RWPE1 (cell line): ENCODE measurements around the gene ZNF654.
A peak's percentile ranks its signal among the peaks of the same experiment; 100 is the strongest.
"Not testable (repeated sequence)": the region's sequence is repeated elsewhere in the genome, so short reads cannot be mapped to it uniquely, and the experiment has no call there.

Experiments
- CTCF ChIA-PET: fragments of 350-600 bp; sonication (Branson Sonifier 250); formaldehyde crosslinking; extraction: SDS; loops from one replicate; lab custom pipeline; 2021; lab: Yijun Ruan, JAX
- POLR2A ChIA-PET: fragments of 400-600 bp; formaldehyde crosslinking; extraction: SDS; loops from one replicate; lab custom pipeline; 2020; ENCODE audit warnings: antibody characterized with exemption; ENCODE audit not compliant: low non-redundant PET; lab: Yijun Ruan, JAX
- DNase-seq: peaks from one replicate; pipeline ENCODE4 v3.0.0; 2012; ENCODE audit warnings: low spot score
- H3K27ac ChIP-seq: fragments of 450-650 bp; 2 replicates; pipeline ENCODE4 v1.5.1; 2017
- CTCF ChIP-seq: fragments of 450-650 bp; conservative IDR thresholded peaks from 2 replicates; pipeline ENCODE4 v1.5.1; 2017; ENCODE audit warnings: low read depth, mild to moderate bottlenecking

The ZNF654 gene

GRCh38 chr3:88058581-88059379 lies at the start of gene ZNF654, which contains the start of gene CGGBP1:
ZNF654 (plus strand) TSS chr3:88059255; CDS start chr3:88059320, 65 bp downstream.
CGGBP1 (minus strand) TSS chr3:88059005; CDS start chr3:88055976, 3,029 bp downstream.
- ChIA-PET POLR2A (no interaction called here), CTCF (interaction anchor here (0.6 to 0.7 kb wide), 2 partner anchors 165 to 548 kb away, joined by 3 read pairs; no protein-coding TSS in a partner anchor)
- no peak for TF ChIP-seq CTCF

GRCh38 chr3:88010810-88011209 lies 48.2 kb upstream of the ZNF654 start:
- POLR2A ChIA-PET = no interaction called here
- H3K27ac ChIP-seq = no peak overlapping the region
- no peak for DNase-seq
- CTCF ChIA-PET = no interaction called here
- no peak for TF ChIP-seq CTCF

More at GRCh38 chr3:88058581-88059379, at the start of gene ZNF654, which contains the start of gene CGGBP1:
- H3K27ac ChIP-seq = peak within 1 kb of the TSS; percentile 96
- peak; percentile 94 for DNase-seq

GRCh38 chr3:88013592-88013991 lies 45.5 kb upstream of the ZNF654 start:
- ChIA-PET CTCF (no interaction called here), POLR2A (no interaction called here)
- no peak for TF ChIP-seq CTCF
- DNase-seq = no peak
- H3K27ac ChIP-seq = no peak overlapping the region

- CTCF ChIA-PET = not testable (repeated sequence)
Measured at GRCh38 chr3:88015656-88016055, 43.4 kb upstream of the ZNF654 start.

GRCh38 chr3:88019024-88019423 lies 40.0 kb upstream of the ZNF654 start:
- H3K27ac ChIP-seq = no peak overlapping the region
- DNase-seq = no peak
- POLR2A ChIA-PET = no interaction called here
- CTCF ChIA-PET = no interaction called here
- no peak for TF ChIP-seq CTCF

More at GRCh38 chr3:88015656-88016055, 43.4 kb upstream of the ZNF654 start:
- H3K27ac ChIP-seq, POLR2A ChIA-PET, DNase-seq: not testable (repeated sequence)

GRCh38 chr3:88025001-88025552 lies 34.0 kb upstream of the ZNF654 start:
- H3K27ac ChIP-seq = no peak overlapping the region
- no peak for DNase-seq
- no peak for TF ChIP-seq CTCF
- ChIA-PET POLR2A (no interaction called here), CTCF (no interaction called here)

- CTCF ChIA-PET = no interaction called here
- POLR2A ChIA-PET = no interaction called here
- no peak for DNase-seq
- no peak for TF ChIP-seq CTCF
- H3K27ac ChIP-seq = no peak overlapping the region
Measured at GRCh38 chr3:88028876-88029275, 30.2 kb upstream of the ZNF654 start.
